MM.1S (cell line): Measurements from ENCODE around the gene TCF23.

Source experiments
- DNase-seq: peaks from one replicate; pipeline ENCODE4 v3.0.0-alpha.2; 2015
- H2AFZ ChIP-seq: fragments of 300-600 bp; sonication (generic); 2 replicates; pipeline ENCODE4 v1.6.0; 2016; ENCODE audit warnings: antibody characterized with exemption, low read length
- H3F3A ChIP-seq: fragments of 300-600 bp; sonication (generic); 2 replicates; pipeline ENCODE4 v1.6.1; 2016; ENCODE audit warnings: mild to moderate bottlenecking, antibody characterized with exemption, low read length, moderate library complexity, mixed read lengths; ENCODE audit not compliant: insufficient read depth
- H3K27ac ChIP-seq: fragments of 300-600 bp; sonication (generic); 2 replicates; pipeline ENCODE4 v1.5.1; 2016; ENCODE audit warnings: mild to moderate bottlenecking, low read length
- H3K27me3 ChIP-seq: fragments of 300-600 bp; sonication (generic); replicated peaks from 2 replicates; pipeline ENCODE4 v1.6.0; 2016; ENCODE audit warnings: low read length; ENCODE audit not compliant: insufficient read depth
- H3K36me3 ChIP-seq: fragments of 300-600 bp; sonication (generic); replicated peaks from 2 replicates; pipeline ENCODE4 v1.6.1; 2016; ENCODE audit warnings: mild to moderate bottlenecking, low read length, mixed read lengths; ENCODE audit not compliant: insufficient read depth
- H3K4me1 ChIP-seq: fragments of 300-600 bp; sonication (generic); 2 replicates; pipeline ENCODE4 v1.6.1; 2016; ENCODE audit warnings: low read length, mixed read lengths
- H3K4me2 ChIP-seq: fragments of 300-600 bp; sonication (generic); 2 replicates; pipeline ENCODE4 v1.6.0; 2016; ENCODE audit warnings: low read depth, low read length
- H3K4me3 ChIP-seq: fragments of 300-600 bp; sonication (generic); 2 replicates; pipeline ENCODE4 v1.5.1; 2016; ENCODE audit warnings: low read length, mixed read lengths
- H3K79me2 ChIP-seq: fragments of 300-600 bp; sonication (generic); 2 replicates; pipeline ENCODE4 v1.6.1; 2016; ENCODE audit warnings: mixed run types, low read length, mixed read lengths
- H3K9ac ChIP-seq: fragments of 300-600 bp; sonication (generic); 2 replicates; pipeline ENCODE4 v1.6.1; 2016; ENCODE audit warnings: low read length, mixed read lengths
- H3K9me2 ChIP-seq: fragments of 300-600 bp; sonication (generic); replicated peaks from 2 replicates; pipeline ENCODE4 v1.6.1; 2016; ENCODE audit warnings: mild to moderate bottlenecking, low read length, mixed read lengths; ENCODE audit not compliant: insufficient read depth
- H3K9me3 ChIP-seq: fragments of 300-600 bp; sonication (generic); replicated peaks from 2 replicates; pipeline ENCODE4 v1.6.1; 2016; ENCODE audit warnings: mild to moderate bottlenecking, low read length, mixed read lengths; ENCODE audit not compliant: insufficient read depth
- H4K20me1 ChIP-seq: fragments of 300-600 bp; sonication (generic); 2 replicates; pipeline ENCODE4 v1.6.1; 2016; ENCODE audit warnings: mild to moderate bottlenecking, low read length, moderate library complexity, mixed read lengths; ENCODE audit not compliant: insufficient read depth
- CTCF ChIP-seq: fragments of 300-600 bp; sonication (generic); IDR thresholded peaks from 2 replicates; pipeline ENCODE4 v1.5.1; 2016; ENCODE audit warnings: antibody characterized with exemption, low read length, mixed read lengths
- EZH2 ChIP-seq: fragments of 300-600 bp; sonication (generic); optimal IDR thresholded peaks from 2 replicates; pipeline ENCODE3; 2017; ENCODE audit warnings: low read depth, mild to moderate bottlenecking, antibody characterized with exemption, low read length, mixed read lengths
- EZH2phosphoT487 ChIP-seq: fragments of 300-600 bp; sonication (generic); IDR thresholded peaks from 2 replicates; pipeline ENCODE4 v1.6.1; 2018; ENCODE audit warnings: antibody characterized with exemption, low read length

Gene TCF23

GRCh38 chr2:27160191-27160590 is 11.4 kb downstream of the TCF23 start:
- no peak for DNase-seq

GRCh38 chr2:27162151-27163121 is 13.6 kb downstream of the TCF23 start:
- peaks cover 62% of the 10 kb centered on the region for H3K4me1 ChIP-seq
- TF ChIP-seq EZH2 = no peak
- no peak for TF ChIP-seq CTCF
- no peaks in the 10 kb centered on the region for H3K36me3 ChIP-seq
- H3K9me2 ChIP-seq = no peaks in the 10 kb centered on the region
- peak; percentile 85 for DNase-seq
- peaks cover 44% of the 10 kb centered on the region for H3F3A ChIP-seq
- peak overlapping the region; percentile 82 for H2AFZ ChIP-seq
- H3K79me2 ChIP-seq = no peaks in the 10 kb centered on the region
- peak overlapping the region; percentile 91 for H3K27ac ChIP-seq
- H3K9me3 ChIP-seq = no peaks in the 10 kb centered on the region
- H4K20me1 ChIP-seq = no peaks in the 10 kb centered on the region
- no peaks in the 10 kb centered on the region for H3K27me3 ChIP-seq
- peak overlapping the region; percentile 65 for H3K9ac ChIP-seq
- peak overlapping the region; percentile 78 for H3K4me2 ChIP-seq
- peak overlapping the region; percentile 58 for H3K4me3 ChIP-seq

More at GRCh38 chr2:27160191-27160590, 11.4 kb downstream of the TCF23 start:
- Histone ChIP-seq H3K79me2 (no peaks in the 10 kb centered on the region), H3K9ac (no peak overlapping the region), H3K9me3 (no peaks in the 10 kb centered on the region), H2AFZ (no peak overlapping the region), H3F3A (peaks cover 42% of the 10 kb centered on the region), H3K36me3 (no peaks in the 10 kb centered on the region), H3K9me2 (no peaks in the 10 kb centered on the region), H3K27ac (no peak overlapping the region), H3K4me2 (no peak overlapping the region), H4K20me1 (no peaks in the 10 kb centered on the region), H3K4me1 (peaks cover 51% of the 10 kb centered on the region), H3K27me3 (no peaks in the 10 kb centered on the region), H3K4me3 (no peak overlapping the region)
- no peak for TF ChIP-seq EZH2
- no peak for TF ChIP-seq CTCF
- TF ChIP-seq EZH2phosphoT487 = no peak

- peak overlapping the region; percentile 90 for H3K27ac ChIP-seq
- peak overlapping the region; percentile 29 for H2AFZ ChIP-seq
- no peaks in the 10 kb centered on the region for H3K9me3 ChIP-seq
- no peaks in the 10 kb centered on the region for H3K27me3 ChIP-seq
- no peak for TF ChIP-seq EZH2phosphoT487
- no peak for TF ChIP-seq EZH2
- no peak for TF ChIP-seq CTCF
- no peaks in the 10 kb centered on the region for H3K36me3 ChIP-seq
- no peaks in the 10 kb centered on the region for H3K79me2 ChIP-seq
- peak overlapping the region; percentile 47; the same call in 1 of the 2 replicates for H3K4me2 ChIP-seq
- H4K20me1 ChIP-seq = no peaks in the 10 kb centered on the region
- peaks cover 44% of the 10 kb centered on the region for H3F3A ChIP-seq
- peak overlapping the region; percentile 18; the same call in 1 of the 2 replicates for H3K4me3 ChIP-seq
- H3K9ac ChIP-seq = peak overlapping the region; percentile 37; the same call in 1 of the 2 replicates
- H3K4me1 ChIP-seq = peaks cover 57% of the 10 kb centered on the region
- H3K9me2 ChIP-seq = no peaks in the 10 kb centered on the region
- peak; percentile 82 for DNase-seq
Measured at GRCh38 chr2:27164960-27165763, 16.4 kb downstream of the TCF23 start.
